Cardiac muscle cell (in vitro differentiated cells and primary cell): ENCODE data around the gene HIVEP1. TPM values are rescaled to one million over a fixed set of nuclear protein-coding genes. Genes with fewer than 3 reads are reported as not detected.

Experiments
- DNase-seq, 2 donors: peaks; one replicate each; pipeline versions ENCODE4 v3.0.0 to v3.0.0-alpha.2; 2010 to 2017; ENCODE audit warnings: low read depth in 1 of 2, low spot score in 1 of 2
- H3K27ac ChIP-seq: fragments of 200-600 bp; sonication (generic); 2 replicates; pipeline ENCODE4 v1.5.1; 2016
- H3K27me3 ChIP-seq: fragments of 200-600 bp; sonication (generic); 2 replicates; pipeline ENCODE4 v1.6.0; 2016; ENCODE audit warnings: control low read depth
- H3K36me3 ChIP-seq: fragments of 200-600 bp; sonication (generic); 2 replicates; pipeline ENCODE4 v1.5.1; 2016; ENCODE audit warnings: control low read depth
- H3K4me1 ChIP-seq: fragments of 200-600 bp; sonication (generic); 2 replicates; pipeline ENCODE4 v1.8.1; 2017; ENCODE audit warnings: low read depth, mild to moderate bottlenecking, mixed run types
- H3K4me3 ChIP-seq: fragments of 200-600 bp; sonication (generic); 2 replicates; pipeline ENCODE4 v1.5.1; 2016; ENCODE audit warnings: mild to moderate bottlenecking
- H3K9me3 ChIP-seq: fragments of 200-600 bp; sonication (generic); 2 replicates; pipeline ENCODE4 v1.5.1; 2017; ENCODE audit warnings: low read depth, mild to moderate bottlenecking, control low read depth
- CTCF ChIP-seq: IDR thresholded peaks from 2 replicates; pipeline ENCODE4 v1.5.1; 2012; ENCODE audit warnings: low read depth, mild to moderate bottlenecking, low read length
- polyA plus RNA-seq: library from polyadenylated mRNA; unstranded; fragments of >200 nt; fragmentation: Nextera tagmentation; extraction: Ambion mirVana; gene quantifications from 2 replicates; pipeline ENCODE4 v1.2.1, GENCODE V29; 2016
- total RNA-seq: library from RNA; depleted of rRNA; stranded (reverse); fragments of >200 nt; gene quantifications from 2 replicates; pipeline ENCODE4 v1.2.3, GENCODE V29; 2016

HIVEP1 gene
- total and polyA plus RNA-seq, 2 experiments from 2014 or later = 5.3 to 20.0 TPM

DNA sequence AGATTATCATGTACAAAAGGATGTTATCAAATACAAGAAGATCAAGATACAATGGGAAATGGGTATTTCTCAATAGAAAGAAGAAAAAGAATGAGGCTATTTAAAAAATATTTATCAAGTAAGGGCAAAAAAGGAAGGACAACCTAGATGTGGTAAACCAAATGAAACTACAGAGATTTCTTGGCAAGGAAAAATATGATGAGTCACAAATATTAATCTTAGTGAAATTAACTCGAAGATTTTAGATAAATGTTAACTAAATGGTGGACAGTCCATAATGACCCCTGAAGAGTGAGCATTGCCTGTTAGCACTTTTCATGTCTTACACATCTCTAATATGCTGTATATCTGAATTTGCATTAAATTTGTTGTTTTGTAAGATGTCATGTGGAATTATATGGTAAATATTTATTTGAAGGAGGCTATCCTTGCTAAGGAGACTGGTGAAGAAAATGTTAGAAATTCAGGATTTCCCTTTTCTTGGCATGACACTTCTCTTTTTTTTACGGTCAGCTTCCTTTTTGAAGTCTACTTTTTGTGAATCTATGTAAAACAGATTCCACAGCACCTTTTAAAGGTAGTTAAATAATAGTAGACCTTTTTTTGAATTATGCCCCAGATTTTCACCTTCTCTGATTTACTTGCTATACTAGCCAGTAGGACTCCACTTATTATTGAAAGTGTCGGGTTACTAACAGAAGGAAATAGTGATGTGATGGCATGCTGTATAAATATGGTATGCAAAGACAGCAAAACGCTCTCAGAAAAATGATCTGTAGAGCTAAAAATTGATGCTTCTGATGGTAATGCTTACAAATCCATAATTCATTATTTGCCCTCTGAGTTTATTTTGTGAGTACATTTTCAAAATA lies 120.5 kb downstream of the HIVEP1 start:
- TF ChIP-seq CTCF = no peak
- DNase-seq = no peak
- Histone ChIP-seq H3K9me3 (no peaks in the 10 kb centered on the region), H3K4me1 (no peaks in the 10 kb centered on the region), H3K27ac (no peak overlapping the region), H3K4me3 (no peak overlapping the region), H3K36me3 (no peaks in the 10 kb centered on the region), H3K27me3 (no peaks in the 10 kb centered on the region)

- Histone ChIP-seq H3K36me3 (peaks cover 2% of the 10 kb centered on the region), H3K4me1 (no peaks in the 10 kb centered on the region), H3K27ac (no peak overlapping the region), H3K4me3 (no peak overlapping the region), H3K9me3 (no peaks in the 10 kb centered on the region), H3K27me3 (no peaks in the 10 kb centered on the region)
- TF ChIP-seq CTCF = no peak
- no peak for DNase-seq
Observed at GRCh38 chr6:12134581-12134980, 122.5 kb downstream of the HIVEP1 start.

GRCh38 chr6:12134991-12135390 lies 122.9 kb downstream of the HIVEP1 start:
- no peak for TF ChIP-seq CTCF
- Histone ChIP-seq H3K4me3 (no peak overlapping the region), H3K4me1 (no peaks in the 10 kb centered on the region), H3K9me3 (no peaks in the 10 kb centered on the region), H3K36me3 (peaks cover 6% of the 10 kb centered on the region), H3K27me3 (no peaks in the 10 kb centered on the region), H3K27ac (no peak overlapping the region)
- DNase-seq = no peak

DNA sequence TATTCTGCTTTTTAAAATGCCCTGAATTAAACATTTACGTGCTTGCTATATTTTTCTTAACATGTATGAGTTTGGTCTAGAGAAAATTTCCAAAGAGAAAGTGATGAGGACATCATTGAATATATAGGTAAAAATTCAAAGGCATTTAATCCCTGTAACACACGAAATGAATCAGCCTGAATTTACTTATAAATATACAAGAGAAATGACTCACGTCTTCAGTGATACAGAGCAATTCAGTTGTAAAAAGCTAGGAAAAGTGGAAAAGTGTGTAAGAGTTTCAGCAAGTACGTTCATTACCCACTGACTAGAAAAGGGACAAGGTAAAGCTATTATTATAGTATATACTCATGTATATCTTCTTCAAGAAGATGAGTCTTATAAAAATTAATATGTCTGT lies 124.8 kb downstream of the HIVEP1 start:
- Histone ChIP-seq H3K27ac (no peak overlapping the region), H3K4me3 (no peak overlapping the region)
- no peak for DNase-seq

DNA sequence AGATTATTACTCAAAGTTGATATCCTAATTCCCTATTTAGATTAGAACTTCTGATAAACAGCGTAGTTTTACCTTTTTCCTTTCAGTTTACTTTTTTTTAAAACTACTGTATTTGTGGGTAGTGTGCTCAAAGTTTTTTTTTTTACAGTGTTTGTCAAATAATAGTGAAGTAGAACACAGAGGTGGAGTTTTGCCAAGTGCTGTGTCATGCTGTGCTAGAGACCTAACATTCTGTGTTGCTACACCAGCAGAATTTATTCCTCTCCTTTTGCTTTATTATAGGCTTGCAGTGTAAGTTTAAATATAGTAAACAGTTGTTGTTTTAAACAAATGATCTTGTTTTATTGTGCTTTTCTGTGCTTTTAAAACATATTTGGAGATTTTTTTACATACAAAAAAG lies 125.4 kb downstream of the HIVEP1 start:
- peak in 1 of 2 donors; percentile 87 for DNase-seq
- no peak overlapping the region for H3K27ac ChIP-seq
- TF ChIP-seq CTCF = no peak
- no peaks in the 10 kb centered on the region for H3K9me3 ChIP-seq
- no peaks in the 10 kb centered on the region for H3K27me3 ChIP-seq
- no peaks in the 10 kb centered on the region for H3K4me1 ChIP-seq
- H3K4me3 ChIP-seq = no peak overlapping the region
- H3K36me3 ChIP-seq = peaks cover 9% of the 10 kb centered on the region

More for the DNA sequence above, 124.8 kb downstream of the HIVEP1 start:
- no peak for TF ChIP-seq CTCF
- H3K4me1 ChIP-seq = no peaks in the 10 kb centered on the region
- no peaks in the 10 kb centered on the region for H3K27me3 ChIP-seq
- no peaks in the 10 kb centered on the region for H3K9me3 ChIP-seq
- H3K36me3 ChIP-seq = peaks cover 7% of the 10 kb centered on the region
